GM19035 (cell line): ENCODE results near the gene SIGLECL1.

Source experiments
- ATAC-seq: cut with Tn5 transposase; IDR thresholded peaks from one replicate; pipeline ENCODE4 v1.9.1; 2021; ENCODE audit not compliant: unreplicated experiment

SIGLECL1 gene

DNA sequence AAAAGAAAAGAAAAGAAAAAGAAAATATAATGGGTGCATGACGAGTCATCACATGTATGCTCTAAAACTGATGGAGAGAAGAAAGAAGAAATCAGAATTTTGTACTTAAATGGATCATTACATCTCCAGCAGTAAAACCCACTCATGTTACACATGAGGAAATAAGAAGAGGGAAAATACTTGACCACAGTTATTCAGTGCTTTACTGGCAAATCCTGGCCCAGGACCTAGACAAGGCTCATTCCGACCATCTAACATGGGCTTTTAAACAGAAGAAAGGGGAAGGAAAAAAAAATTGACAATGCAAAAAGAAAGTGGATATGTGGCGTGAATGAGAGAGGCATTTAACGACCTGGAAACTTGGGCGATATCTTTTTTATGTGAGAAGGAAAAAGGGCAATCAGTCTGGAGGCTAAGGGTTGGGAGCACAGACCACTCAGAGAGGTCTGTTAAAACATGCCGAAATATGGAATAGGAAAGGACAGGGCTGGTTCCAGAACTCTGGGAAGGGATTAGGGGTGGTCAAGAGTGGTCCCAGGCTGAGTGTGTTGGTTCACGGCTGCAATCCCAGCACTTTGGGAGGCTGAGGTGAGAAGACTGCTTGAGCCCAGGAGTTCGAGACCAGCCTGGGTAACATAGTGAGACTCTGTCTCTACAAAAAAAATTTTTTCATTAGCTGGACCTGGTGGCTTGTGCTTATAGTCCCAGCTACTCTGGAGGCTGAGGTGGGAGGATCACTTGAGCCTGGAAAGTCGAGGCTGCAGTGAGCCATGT, 1.6 kb downstream of the SIGLECL1 start:
- ATAC-seq: no peak

DNA sequence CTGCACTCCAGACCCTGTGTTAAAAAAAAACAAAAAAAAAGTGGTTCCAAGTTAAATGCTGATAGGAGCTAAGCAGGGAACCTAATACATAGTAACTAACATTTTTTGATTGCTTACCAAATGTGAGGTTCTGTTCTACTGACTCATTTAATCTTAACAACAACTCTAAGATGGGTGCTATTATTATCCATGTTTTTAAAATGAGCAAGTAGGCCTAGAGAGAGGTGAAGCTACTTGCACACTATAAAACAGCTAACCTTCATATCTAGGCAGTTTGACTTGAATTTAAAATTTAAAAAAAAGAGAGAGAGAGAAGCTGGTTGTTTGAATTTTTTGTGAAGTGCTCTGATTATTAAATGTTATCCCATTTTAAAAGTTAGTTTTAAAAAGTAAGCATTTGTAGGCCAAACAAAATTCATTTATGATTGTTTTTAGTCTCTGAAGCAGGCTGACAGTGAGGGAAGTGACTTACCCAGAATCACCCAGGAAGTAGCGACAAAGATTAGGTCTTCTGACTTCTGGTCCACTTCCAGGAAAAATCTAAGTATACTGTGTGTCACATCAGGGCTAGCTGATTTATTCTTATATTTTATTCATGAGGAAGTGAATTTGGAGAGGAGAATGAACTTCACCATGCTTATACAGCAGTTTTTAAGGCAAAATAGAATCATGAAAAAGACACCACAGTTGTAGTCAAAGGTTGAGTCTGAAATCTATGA, 2.4 kb downstream of the SIGLECL1 start:
- ATAC-seq: no peak

DNA sequence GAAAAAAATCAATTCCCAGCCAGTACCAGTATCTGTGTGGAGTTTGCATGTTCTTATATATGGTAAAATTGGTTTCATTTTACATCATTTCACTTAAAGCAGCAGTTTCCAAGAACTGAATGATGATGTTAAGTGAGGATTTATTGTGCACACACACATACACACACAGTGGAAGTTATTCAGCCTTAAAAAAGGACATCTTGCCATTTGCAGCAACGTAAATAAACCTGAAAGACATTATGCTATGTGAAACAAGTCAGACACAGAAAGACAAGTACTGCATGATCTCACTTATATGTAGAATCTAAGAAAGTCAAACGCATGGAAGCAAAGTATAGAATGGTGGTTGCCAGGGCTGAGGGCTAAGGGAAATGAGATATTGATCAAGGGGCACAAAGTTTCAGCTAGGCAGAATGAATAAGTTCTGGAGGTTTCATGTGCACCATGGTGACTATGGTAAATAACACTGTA, 5.3 kb downstream of the SIGLECL1 start:
- ATAC-seq: no peak

DNA sequence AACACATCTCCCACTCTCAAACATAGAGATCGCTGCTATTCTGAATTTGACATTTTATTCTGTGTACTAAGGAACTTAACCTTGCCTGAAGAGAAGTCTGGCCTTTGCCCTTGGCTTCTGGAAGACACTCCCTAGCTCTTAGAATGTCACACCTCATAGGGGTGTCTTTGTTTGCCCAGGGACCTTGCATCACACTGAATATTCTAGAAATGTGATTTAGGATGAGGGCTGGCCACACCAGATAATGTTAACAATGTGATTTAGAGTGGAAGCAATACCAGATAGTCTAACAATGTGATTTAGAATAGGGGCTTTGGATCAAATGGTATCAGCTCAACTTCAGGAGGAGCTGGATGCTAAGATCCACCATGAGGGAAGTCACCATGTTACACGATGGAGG, 6.6 kb downstream of the SIGLECL1 start:
- ATAC-seq: no peak

DNA sequence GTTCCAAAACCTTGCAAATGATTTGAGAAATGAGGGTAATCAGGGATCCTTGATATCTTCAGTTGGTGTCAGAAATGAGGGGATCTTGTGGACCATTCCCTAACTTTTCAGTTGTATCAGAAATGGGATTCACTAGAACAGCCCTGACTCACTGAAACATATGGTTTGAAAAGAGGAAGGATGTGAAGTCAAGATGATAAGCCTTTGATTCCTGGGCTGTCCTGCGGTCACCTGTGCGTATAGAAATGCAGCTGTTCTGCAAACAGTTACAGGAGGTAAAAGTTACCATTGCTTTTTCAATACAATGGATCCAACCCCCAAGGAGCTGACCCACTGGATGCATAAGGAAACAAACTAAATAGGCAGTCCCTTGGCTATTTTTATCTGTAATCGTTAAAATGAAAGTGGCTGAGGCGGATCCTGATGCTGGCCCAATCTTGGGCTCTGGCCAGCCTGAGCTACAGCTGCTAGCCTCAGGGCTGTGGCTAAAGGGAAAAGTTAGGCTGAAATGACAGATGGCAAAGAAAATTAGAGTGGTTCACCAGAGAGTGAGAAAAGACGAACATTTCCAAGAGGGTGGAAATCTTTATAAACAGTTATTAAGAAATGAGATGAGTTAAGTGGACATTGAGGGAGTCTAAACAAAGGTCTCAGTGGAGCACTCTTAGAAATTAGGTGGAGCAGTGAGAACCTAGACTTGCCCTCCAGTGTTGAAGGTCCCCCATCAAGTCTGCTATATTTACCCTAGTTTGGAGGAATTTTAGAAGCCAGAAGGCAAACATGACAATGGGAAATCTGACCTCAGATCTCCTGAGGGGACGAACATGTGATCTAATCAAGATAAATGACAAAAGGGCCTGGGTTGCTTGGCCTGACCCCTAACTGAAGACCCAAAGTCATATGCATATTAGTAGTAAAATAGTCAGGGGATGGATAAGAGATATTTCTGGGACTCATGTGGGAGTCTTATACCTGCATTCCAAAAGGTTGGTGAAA, 7.6 kb downstream of the SIGLECL1 start:
- ATAC-seq: no peak

DNA sequence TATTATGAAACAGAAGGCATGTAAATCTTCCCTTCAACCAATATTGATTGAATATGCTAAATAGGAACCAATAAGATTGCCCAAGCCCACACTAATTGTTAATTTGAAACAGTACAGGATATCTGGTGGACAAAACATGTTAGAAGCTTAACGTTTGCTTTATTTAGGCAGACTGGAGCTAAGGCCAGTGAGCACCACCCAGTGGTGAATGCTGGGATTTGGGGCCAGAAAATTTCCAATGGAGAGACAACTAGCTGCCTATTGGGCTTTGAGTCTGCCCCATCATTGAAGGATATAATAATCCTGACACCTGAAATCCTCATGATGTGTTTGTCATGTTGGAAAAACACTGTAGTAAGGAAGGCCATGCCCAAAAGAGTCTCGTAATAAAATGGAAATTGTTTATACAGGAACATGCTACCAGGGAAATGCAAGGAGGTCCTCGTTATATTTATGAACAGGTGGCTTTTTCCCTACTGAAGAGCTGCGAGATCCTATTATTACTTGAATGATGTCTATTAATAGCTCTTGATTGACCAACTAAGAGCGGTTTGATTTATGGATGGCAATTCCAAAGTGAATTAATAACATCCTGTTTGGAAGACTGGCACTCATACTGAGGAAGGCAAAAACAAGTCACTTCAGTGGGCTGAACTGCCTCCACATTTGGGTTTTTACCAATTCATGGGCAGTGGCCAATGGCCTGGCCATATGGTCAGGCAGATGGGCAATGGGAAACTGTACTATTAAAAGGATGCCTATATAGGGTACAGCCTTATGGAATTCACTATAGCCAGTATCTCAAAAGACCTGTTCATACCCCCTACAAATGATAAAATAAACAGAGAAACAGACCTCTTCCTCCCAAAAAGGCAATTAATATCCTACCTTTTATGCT, 8.7 kb downstream of the SIGLECL1 start:
- ATAC-seq: no peak

DNA sequence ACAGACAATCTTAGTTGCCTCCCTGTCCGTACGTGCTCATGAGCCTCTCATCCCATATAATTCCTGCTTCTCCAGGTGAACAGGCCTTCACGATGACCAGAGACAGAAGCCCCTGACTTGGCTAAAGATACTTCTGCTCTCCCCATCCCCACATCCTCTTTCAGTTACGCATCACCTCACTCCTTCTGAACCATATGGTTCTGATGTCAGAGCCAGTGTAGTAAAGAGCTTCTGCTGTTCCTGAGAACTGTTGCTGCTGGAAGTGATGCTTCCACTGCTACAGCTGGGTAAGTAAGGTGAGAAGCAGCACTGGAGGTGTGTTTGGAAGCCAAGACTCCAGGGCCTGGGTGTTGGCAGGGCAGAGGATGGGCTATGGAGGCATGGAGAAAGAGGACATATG, 12.9 kb downstream of the SIGLECL1 start:
- no peak for ATAC-seq

DNA sequence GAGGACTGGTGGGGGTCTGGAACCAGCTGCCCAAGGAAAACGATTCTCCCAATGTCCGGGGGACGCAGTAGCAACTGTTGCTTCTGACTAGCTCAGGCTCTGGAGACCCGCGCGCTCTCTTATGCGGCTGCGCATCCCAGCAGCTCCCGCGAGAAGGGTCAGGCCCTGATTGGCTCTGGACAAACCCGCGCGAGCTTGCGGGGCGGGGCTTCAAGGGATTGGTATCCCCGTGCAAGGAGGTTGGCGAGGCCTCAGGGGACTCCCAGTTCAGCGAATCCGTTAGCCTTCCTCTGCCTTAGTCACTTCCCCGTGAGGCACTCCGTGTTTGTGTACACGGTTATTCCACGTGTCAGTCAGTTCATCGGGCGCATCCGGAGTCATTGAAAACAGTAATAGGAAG, 20.2 kb downstream of the SIGLECL1 start:
- ATAC-seq: no peak

DNA sequence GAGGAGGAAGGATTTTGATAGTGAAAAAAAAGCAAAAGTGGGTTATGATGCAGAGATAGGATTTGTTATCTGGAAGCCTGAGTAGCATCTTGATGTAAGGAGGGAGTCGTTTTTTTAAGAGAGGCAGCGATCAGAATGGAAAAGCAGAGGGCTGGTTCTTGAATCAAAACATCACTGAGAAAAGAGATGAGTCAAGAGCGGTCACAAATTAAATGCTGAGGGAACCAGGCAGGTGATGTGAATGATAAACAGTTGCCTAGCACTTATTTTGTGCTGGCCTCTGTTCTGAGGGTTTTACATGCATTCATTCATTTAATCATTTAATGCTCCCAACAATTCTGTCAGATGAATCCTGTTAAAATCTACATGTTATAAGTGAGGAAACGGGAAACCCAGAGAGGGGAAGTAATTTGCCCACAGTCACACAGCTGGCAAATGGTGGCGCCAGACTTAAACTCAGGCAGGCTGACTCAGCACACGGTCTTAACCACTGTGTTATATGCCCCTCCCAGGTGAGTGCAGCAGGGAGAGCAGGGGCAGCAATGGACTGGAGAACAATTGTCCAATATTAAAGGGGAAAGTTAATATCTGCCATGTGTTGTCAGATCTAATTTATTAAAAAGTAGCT, 21.4 kb downstream of the SIGLECL1 start:
- no peak for ATAC-seq

DNA sequence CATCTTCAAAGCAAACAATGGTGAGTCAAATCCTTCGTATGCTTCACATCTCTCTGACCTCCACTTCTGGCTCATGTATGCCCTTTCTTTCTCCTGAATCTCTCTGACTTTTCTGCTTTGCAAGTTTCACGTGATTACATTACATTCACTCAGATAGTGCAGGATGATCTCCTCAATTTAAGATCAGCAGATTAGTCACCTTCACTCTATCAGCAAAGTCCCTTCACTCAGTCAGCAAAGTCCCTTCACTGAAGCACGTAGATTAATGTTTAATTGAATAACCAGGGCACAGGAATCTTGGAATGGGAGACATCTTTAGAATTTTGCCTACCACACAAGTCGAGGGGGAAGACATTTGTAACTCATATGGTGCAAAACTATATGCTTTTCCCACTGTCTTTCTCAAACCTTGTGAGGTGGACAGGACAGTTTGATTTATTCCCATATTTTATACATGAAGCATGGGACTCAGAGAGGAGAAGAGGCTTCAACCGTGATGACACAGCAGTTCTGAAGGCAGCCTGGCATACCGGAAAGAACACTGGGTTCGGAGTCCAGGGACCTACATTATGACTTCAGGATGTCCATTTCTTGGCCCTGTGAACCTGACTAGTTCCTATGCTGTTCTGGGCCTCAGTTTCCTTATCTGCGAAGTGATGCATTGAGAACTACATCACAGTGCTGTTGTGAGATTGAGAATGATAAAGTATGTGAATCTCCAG, 23.3 kb downstream of the SIGLECL1 start:
- ATAC-seq: no peak

DNA sequence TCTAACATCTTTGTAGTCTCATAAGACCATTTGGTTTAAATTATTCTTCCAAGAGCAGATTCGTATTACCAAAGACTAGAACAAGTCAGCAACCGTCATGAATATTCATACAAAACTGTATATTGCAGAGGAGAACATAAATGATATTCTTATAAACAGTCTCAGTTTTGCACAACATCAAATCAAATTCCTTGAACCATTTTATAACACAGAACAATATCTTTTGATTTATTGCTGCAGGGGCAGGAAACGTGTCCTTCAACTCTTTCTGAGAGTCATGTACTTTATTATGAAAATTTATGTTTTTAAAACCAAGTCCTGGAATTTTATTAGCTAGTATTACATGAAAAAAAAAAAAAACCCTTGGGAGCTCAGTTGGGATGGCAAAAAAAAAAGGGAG, 26.2 kb downstream of the SIGLECL1 start:
- no peak for ATAC-seq

DNA sequence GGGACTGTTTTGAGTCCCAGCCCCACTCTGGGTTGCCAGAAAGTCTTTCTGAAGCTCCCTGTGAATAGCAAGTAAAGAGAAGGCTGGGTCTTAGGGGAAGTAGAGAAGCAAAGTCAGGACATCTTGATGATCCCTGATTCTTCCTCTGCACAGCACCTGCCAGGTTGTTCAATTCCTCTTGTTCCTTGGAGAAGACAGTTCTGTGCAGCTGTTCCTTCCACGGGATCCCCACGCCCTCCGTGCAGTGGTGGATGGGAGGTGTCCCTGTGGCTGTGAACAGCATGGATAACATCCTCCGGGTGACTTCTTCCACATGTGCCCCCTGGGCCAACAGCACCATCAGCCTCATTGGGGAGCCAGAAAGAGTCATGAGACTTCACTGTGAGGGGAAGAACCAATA, 31.5 kb downstream of the SIGLECL1 start:
- no peak for ATAC-seq

DNA sequence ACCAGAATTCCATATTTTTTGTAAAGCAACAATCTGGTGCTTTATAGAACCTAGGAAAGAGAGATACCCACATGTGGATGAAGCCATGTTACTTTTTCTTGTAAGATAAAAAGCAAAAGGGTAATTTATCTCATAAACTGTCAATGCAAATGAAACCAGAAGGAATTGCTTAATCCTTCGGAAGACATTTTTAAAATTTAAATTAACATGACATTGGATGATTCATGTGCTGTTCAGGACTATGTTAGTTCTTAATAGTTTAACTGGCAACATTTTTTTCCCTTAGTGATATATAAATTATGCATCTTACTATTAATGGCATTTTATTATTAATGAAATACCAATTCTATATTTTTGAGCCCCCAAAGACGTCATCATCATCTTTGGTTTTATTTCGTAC, 34.8 kb downstream of the SIGLECL1 start:
- no peak for ATAC-seq

DNA sequence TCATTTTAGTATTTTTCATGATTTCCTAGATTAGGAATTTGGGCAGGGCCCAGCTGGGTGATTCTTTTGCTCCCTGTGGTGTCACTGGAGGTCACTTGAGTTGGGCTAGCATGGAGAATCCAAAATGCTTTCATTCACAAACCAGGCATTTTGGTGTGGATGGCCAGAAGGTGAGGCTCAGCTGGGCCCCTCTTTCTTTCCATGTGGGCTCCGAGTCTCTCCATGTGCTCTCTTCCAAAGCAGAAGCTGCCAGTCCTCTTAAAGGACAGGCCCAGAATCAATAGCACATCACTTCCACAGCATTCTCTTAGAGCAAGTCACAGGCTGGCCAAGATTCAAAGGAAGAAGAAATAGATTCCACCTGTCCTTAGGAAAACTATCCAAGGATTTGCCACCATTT, 38.8 kb downstream of the SIGLECL1 start:
- ATAC-seq: no peak

DNA sequence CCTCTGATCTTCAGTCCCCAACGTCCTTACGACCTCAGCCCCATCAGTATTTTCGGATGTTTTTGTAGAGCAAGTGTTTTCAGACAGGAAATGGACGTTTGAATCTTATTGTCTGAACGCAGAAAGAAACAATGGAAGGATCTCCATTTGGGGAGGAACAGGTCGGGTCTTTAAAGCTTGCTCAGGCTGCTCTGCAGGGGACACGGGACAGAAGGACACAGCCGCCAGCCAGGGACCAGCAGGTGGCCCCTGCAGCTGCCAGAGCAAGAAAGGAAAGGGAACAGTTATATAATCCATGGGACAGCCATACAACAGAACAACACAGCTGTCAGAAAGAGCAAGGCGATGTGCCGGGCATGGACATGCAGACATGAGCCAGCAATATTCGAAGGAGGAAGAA, 42.1 kb downstream of the SIGLECL1 start:
- ATAC-seq: no peak

DNA sequence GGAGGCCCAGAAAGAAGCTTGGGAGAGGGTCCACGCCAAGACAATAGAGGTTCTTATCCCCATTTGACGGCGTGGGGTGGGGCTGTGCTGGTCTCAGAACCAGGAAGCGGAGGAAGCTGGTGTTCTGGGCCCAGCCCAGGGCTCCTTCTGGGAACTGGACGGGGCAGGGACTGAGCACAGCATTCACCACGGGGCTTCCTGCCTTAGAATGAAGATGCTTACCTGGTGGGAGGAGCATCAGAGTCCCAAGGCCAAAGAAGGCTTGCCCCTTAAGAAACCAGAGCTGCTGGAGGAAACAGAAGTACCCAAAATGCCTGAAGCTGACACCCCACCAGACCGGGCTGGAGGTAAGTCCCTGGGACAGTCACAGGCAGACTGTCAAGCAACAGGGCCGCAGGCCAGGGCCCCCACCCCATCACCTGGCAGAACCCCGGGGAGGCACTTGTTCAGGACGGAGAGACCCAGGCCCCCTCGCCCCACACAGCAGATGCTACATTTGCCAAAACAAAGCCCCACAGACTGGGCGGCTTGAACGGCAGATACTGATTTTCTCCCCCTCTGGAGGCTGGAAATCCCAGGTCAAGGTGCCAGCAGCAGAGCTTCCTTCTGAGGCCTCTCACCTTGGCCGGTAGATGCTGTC, 42.8 kb downstream of the SIGLECL1 start:
- no peak for ATAC-seq

DNA sequence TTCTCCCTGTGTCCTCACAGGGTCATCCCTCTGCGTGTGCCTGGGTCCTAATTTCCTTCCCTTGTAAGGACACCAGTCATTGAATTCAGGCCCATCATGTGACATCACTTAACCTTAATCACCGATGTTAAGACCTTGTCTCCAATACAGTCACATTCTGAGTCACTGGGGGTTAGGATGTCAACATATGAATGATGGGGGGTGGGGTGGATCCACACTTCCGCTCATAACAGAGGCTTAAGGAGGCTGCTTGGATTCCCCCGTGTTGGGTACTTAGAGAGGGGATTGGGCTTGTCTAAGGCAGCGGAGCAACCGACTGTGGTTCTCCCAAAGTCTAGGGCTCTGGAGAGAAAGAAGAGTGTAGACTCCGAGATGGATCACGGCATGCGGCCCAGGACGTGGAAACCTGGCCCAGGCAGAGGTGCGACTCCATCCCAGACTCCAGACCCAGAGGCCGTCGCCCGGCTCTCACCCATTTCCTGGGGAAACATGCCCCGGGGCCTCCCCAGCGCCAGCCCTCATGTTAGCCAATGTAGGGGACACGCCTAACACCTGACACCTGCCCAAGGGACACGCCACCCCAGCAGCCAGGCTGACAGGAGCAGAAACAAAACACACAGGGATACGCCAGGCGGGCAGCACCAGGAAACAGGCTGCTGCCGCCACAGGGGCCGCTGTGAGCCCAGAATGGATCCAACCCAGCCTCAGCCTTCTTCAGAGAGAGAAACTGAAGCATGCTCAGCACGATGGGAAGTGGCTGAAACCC, 43.5 kb downstream of the SIGLECL1 start:
- no peak for ATAC-seq

DNA sequence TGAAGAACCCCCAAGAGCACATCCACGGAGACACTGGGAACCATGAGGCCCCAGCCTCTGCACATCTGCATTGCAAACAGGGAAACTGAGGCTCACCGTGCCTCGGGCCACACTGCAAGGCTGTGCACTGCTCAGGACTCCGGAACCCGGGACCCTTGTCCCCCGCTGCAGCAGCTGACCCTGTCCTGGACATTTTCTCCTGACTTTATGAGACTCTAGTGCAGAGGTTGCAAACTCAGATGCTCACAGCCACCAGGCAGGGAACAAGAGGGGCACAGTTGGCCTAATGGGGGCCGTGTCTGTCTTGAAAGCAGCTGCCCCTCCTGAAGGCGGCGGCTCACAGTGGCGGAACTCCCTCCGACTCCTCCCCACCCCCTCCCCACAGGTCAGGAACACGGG, 44.1 kb downstream of the SIGLECL1 start:
- ATAC-seq: no peak
